NCI-H526 treated with DMSO at 0.1 percent for 48 hours (cell line): ENCODE measurements around the gene SPC24.

ENCODE experiments used
- DNase-seq: peaks from one replicate; lab custom pipeline; 2025; lab: John Stamatoyannopoulos, UW

The SPC24 gene

GRCh38 chr19:11155373-11156120, at the start of gene SPC24:
TSS of gene SPC24 (minus strand) at chr19:11155782. CDS start at chr19:11155776, 6 bp downstream.
- peak; percentile 91 for DNase-seq

GRCh38 chr19:11204943-11205349, 49.4 kb upstream of the SPC24 start:
- no peak for DNase-seq

- no peak for DNase-seq
Observed at GRCh38 chr19:11204076-11204602, 48.6 kb upstream of the SPC24 start.

- DNase-seq, result no peak
Observed at GRCh38 chr19:11203194-11204075, 47.9 kb upstream of the SPC24 start.

GRCh38 chr19:11202488-11203193, 47.1 kb upstream of the SPC24 start:
- no peak for DNase-seq

- no peak for DNase-seq
Observed at GRCh38 chr19:11201791-11202190, 46.2 kb upstream of the SPC24 start.

GRCh38 chr19:11200931-11201330, 45.3 kb upstream of the SPC24 start:
- DNase-seq, result no peak

- DNase-seq, result no peak
Observed at GRCh38 chr19:11200015-11200574, 44.5 kb upstream of the SPC24 start.

- no peak for DNase-seq
Observed at GRCh38 chr19:11199517-11199916, 43.9 kb upstream of the SPC24 start.

- DNase-seq, result no peak
Observed at GRCh38 chr19:11198769-11199424, 43.3 kb upstream of the SPC24 start.

- no peak for DNase-seq
Observed at GRCh38 chr19:11198175-11198534, 42.6 kb upstream of the SPC24 start.

- DNase-seq, result peak; percentile 55
Observed at GRCh38 chr19:11197291-11198174, 42.0 kb upstream of the SPC24 start, which contains the start of gene KANK2. TSS of gene KANK2 (minus strand) at chr19:11197545. CDS start at chr19:11194511, 3,034 bp downstream.

GRCh38 chr19:11196406-11197287, 41.1 kb upstream of the SPC24 start:
- no peak for DNase-seq

GRCh38 chr19:11195681-11196080, 40.1 kb upstream of the SPC24 start:
- DNase-seq, result no peak

GRCh38 chr19:11194656-11195558, 39.3 kb upstream of the SPC24 start:
- no peak for DNase-seq

GRCh38 chr19:11194173-11194572, 38.6 kb upstream of the SPC24 start:
- no peak for DNase-seq

GRCh38 chr19:11192957-11193939, 37.7 kb upstream of the SPC24 start:
- DNase-seq, result no peak
